Endothelial cell of umbilical vein (primary cell): Measurements from ENCODE around the gene MAP4K3. TPM values are rescaled to one million over a fixed set of nuclear protein-coding genes. Genes with fewer than 3 reads are reported as not detected.

Experiments
- BruUV-seq: library from RNA; stranded (reverse); fragments of 400-500 nt; replicated peaks from 2 replicates; lab custom pipeline; 2021; lab: Mats Ljungman, UMichigan
- CTCF ChIA-PET: fragments of 300-600, 350-600 bp; sonication (Branson Sonifier 250); formaldehyde crosslinking; loops from one replicate; lab custom pipeline; 2021; ENCODE audit warnings: antibody characterized with exemption, inconsistent platforms; lab: Charles Lee
- POLR2A ChIA-PET: fragments of 300-600, 350-600 bp; sonication (Branson Sonifier 250); formaldehyde crosslinking; loops from one replicate; lab custom pipeline; 2021; ENCODE audit warnings: antibody characterized with exemption, inconsistent platforms; lab: Charles Lee
- DNase-seq: peaks from one replicate; pipeline ENCODE4 v3.0.0-alpha.2; 2011; ENCODE audit warnings: low read depth, low spot score
- FAIRE-seq: peaks from 2 replicates; lab custom pipeline; 2011; peaks lifted over from hg19 to GRCh38; lab: Jason Lieb, UNC
- H2AFZ ChIP-seq: 2 replicates; pipeline ENCODE4 v1.6.0; 2012; ENCODE audit warnings: low read depth, low read length, control low read depth, inconsistent platforms
- H3K27ac ChIP-seq: 2 replicates; pipeline ENCODE4 v1.5.1; 2011; ENCODE audit warnings: low read depth, mild to moderate bottlenecking, control low read depth, low read length, moderate library complexity; ENCODE audit not compliant: insufficient read depth
- H3K27me3 ChIP-seq, 2 experiments: 2 replicates each; pipeline versions ENCODE4 v1.6.0 to v1.6.1; 2011; ENCODE audit warnings: low read length in 2 of 2, mixed read lengths in 1 of 2; ENCODE audit not compliant: control insufficient read depth in 2 of 2, insufficient read depth in 2 of 2
- H3K36me3 ChIP-seq, 2 experiments: 2 replicates in 1 of 2; 3 replicates in 1 of 2; pipeline ENCODE4 v1.5.1; 2011; ENCODE audit warnings: low read length in 2 of 2, mild to moderate bottlenecking in 1 of 2, moderate library complexity in 1 of 2; ENCODE audit not compliant: control insufficient read depth in 2 of 2, insufficient read depth in 2 of 2; ENCODE audit errors: extremely low read depth in 1 of 2
- H3K4me1 ChIP-seq: 3 replicates; pipeline ENCODE4 v1.5.1; 2011; ENCODE audit warnings: mild to moderate bottlenecking, low read length; ENCODE audit not compliant: control insufficient read depth, insufficient read depth; ENCODE audit errors: extremely low read depth
- H3K4me2 ChIP-seq: 2 replicates; pipeline ENCODE4 v1.6.1; 2011; ENCODE audit warnings: low read length, control low read depth, mixed read lengths; ENCODE audit not compliant: insufficient read depth
- H3K4me3 ChIP-seq, 3 experiments: fragments of 200-600 bp in 1 of 3; sonication (generic), shearing (Covaris generic) in 1 of 3; replicated peaks in 1 of 3; 2 replicates each; pipeline ENCODE4 v1.5.1; 2011 to 2016; ENCODE audit warnings: control low read depth in 3 of 3, low read length in 3 of 3, mild to moderate bottlenecking in 2 of 3, inconsistent platforms in 1 of 3, low read depth in 1 of 3, moderate library complexity in 1 of 3; ENCODE audit not compliant: insufficient read depth in 1 of 3
- H3K79me2 ChIP-seq: 2 replicates; pipeline ENCODE4 v1.6.0; 2012; ENCODE audit warnings: low read length, inconsistent platforms; ENCODE audit not compliant: control insufficient read depth, insufficient read depth
- H3K9ac ChIP-seq: replicated peaks from 2 replicates; pipeline ENCODE3; 2011; ENCODE audit warnings: low read length, control low read depth; ENCODE audit not compliant: insufficient read depth; ENCODE audit errors: extremely low read depth
- H3K9me1 ChIP-seq: replicated peaks from 3 replicates; pipeline ENCODE4 v1.6.0; 2011; ENCODE audit warnings: mild to moderate bottlenecking, low read length; ENCODE audit not compliant: control insufficient read depth, insufficient read depth; ENCODE audit errors: extremely low read depth
- H3K9me3 ChIP-seq: replicated peaks from 2 replicates; pipeline ENCODE4 v1.5.1; 2012; ENCODE audit warnings: low read length, inconsistent platforms; ENCODE audit not compliant: control insufficient read depth, insufficient read depth
- H4K20me1 ChIP-seq: replicated peaks from 2 replicates; pipeline ENCODE3; 2011; ENCODE audit warnings: mild to moderate bottlenecking, low read length; ENCODE audit not compliant: control insufficient read depth, insufficient read depth; ENCODE audit errors: extremely low read depth
- EZH2 ChIP-seq: IDR thresholded peaks from 2 replicates; pipeline ENCODE4 v1.6.1; 2012; ENCODE audit warnings: borderline replicate concordance, low read depth, mild to moderate bottlenecking, moderate library complexity, low read length, inconsistent platforms; ENCODE audit not compliant: severe bottlenecking
- FOS ChIP-seq: IDR thresholded peaks from 2 replicates; pipeline ENCODE4 v1.6.1; 2011; ENCODE audit warnings: mild to moderate bottlenecking, low read length, moderate library complexity, borderline replicate concordance; ENCODE audit not compliant: insufficient read depth
- GATA2 ChIP-seq: IDR thresholded peaks from 2 replicates; pipeline ENCODE4 v1.7.0; 2011; ENCODE audit warnings: low read depth, mild to moderate bottlenecking, moderate library complexity, mixed read lengths, low read length; ENCODE audit not compliant: insufficient read length, insufficient read depth
- JUN ChIP-seq: IDR thresholded peaks from 2 replicates; pipeline ENCODE4 v1.6.1; 2011; ENCODE audit warnings: borderline replicate concordance, low read depth; ENCODE audit not compliant: insufficient read length, insufficient read depth
- MAX ChIP-seq: IDR thresholded peaks from 2 replicates; pipeline ENCODE4 v1.6.1; 2011; ENCODE audit not compliant: insufficient read depth, insufficient read length
- MYC ChIP-seq: IDR thresholded peaks from one replicate; pipeline ENCODE4 v1.6.1; 2011; ENCODE audit warnings: mild to moderate bottlenecking, low read depth, low read length
- POLR2A ChIP-seq: IDR thresholded peaks from 2 replicates; pipeline ENCODE4 v1.6.1; 2012; ENCODE audit warnings: low read depth, mild to moderate bottlenecking, control low read depth, low read length
- POLR2AphosphoS5 ChIP-seq: IDR thresholded peaks from 2 replicates; pipeline ENCODE4 v1.6.1; 2012; ENCODE audit warnings: low read depth, mild to moderate bottlenecking, control low read depth, low read length, moderate library complexity; ENCODE audit not compliant: insufficient read depth
- dilution Hi-C: fragments of 300-500 bp; cut with MboI; formaldehyde crosslinking; loops from one replicate; pipeline ENCODE4 v1.15.0; 2019; ENCODE audit warnings: low sequenced_read_pairs; ENCODE audit not compliant: extremely low pct_ligation_motif_present
- intact Hi-C: fragments of 100-400 bp; cut with micrococcal nuclease; formaldehyde crosslinking; loops from one replicate; pipeline ENCODE4 v1.10.0; 2022
- polyA plus RNA-seq, 4 experiments: library from polyadenylated mRNA; depleted of rRNA in 3 of 4; stranded (reverse) in 3 of 4; unstranded in 1 of 4; fragments of >200 nt; gene quantifications; 2 replicates each; pipeline versions ENCODE4 v1.2.1 to v1.2.3, GENCODE V29; 2011 to 2012; ENCODE audit warnings: missing spikeins in 1 of 4
- total RNA-seq: library from RNA; stranded (reverse); gene quantifications from 2 replicates; pipeline ENCODE4 v1.2.3, GENCODE V29; 2021
- TF ChIP-seq, protein P1 (sequence below), 2 donors: IDR thresholded peaks; 1 replicate in 1 of 2; 2 replicates in 1 of 2; pipeline ENCODE4 v1.5.1; 2011; ENCODE audit warnings: low read length in 2 of 2, mild to moderate bottlenecking in 2 of 2, moderate library complexity in 2 of 2, control low read depth in 1 of 2, inconsistent platforms in 1 of 2, low read depth in 1 of 2; ENCODE audit not compliant: insufficient read depth in 1 of 2; ENCODE audit errors: extremely low read depth in 1 of 2

The MAP4K3 gene
- total and polyA plus RNA-seq, 2 donors (not counting 3 experiments of a cell fraction or from before 2014, with no cell fraction given) = 8.0 to 45.9 TPM

DNA sequence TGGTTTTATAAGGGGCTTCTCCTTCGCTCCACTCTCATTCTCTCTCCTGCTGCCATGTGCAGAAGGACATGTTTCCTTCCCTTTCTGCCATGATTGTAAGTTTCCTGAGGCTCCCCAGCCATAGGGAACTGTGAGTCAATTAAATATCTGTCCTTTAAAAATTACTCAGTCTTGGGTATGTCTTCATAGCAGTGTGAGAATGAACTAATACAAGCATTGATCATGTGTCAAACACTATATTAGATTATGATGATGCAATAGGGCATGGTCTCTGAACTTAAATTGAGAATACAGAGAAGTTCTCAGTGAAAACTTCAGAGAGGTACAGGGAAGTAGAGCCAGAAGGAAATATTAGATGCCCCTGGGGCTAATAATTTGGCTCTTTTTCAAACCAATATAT is 5.9 kb upstream of the MAP4K3 start:
- FAIRE-seq (no peak), DNase-seq (no peak)
- no peaks in the 10 kb centered on the region for H3K9me1 ChIP-seq
- dilution Hi-C loops = no loop called here
- H3K9me3 ChIP-seq = no peaks in the 10 kb centered on the region
- no peaks in the 10 kb centered on the region for H3K79me2 ChIP-seq
- H3K4me3 ChIP-seq = no peak overlapping the region
- ChIA-PET POLR2A (no interaction called here), CTCF (no interaction called here)
- peaks cover 17% of the 10 kb centered on the region for H3K4me1 ChIP-seq
- TF ChIP-seq MYC = no peak
- TF ChIP-seq POLR2AphosphoS5 = no peak
- TF ChIP-seq JUN = no peak
- TF ChIP-seq POLR2A = no peak
- TF ChIP-seq EZH2 = no peak
- TF ChIP-seq MAX = no peak
- TF ChIP-seq FOS = no peak
- TF ChIP-seq, protein P1, sequence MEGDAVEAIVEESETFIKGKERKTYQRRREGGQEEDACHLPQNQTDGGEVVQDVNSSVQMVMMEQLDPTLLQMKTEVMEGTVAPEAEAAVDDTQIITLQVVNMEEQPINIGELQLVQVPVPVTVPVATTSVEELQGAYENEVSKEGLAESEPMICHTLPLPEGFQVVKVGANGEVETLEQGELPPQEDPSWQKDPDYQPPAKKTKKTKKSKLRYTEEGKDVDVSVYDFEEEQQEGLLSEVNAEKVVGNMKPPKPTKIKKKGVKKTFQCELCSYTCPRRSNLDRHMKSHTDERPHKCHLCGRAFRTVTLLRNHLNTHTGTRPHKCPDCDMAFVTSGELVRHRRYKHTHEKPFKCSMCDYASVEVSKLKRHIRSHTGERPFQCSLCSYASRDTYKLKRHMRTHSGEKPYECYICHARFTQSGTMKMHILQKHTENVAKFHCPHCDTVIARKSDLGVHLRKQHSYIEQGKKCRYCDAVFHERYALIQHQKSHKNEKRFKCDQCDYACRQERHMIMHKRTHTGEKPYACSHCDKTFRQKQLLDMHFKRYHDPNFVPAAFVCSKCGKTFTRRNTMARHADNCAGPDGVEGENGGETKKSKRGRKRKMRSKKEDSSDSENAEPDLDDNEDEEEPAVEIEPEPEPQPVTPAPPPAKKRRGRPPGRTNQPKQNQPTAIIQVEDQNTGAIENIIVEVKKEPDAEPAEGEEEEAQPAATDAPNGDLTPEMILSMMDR (IDR thresholded peaks at IDR 0.05; ENCODE audit: extremely low read depth in 1 of 2, insufficient read depth in 1 of 2, low read depth in 1 of 2, low read length in 2 of 2) = no peak
- TF ChIP-seq GATA2 = no peak
- no peak overlapping the region for H3K9ac ChIP-seq
- no TSS peak for BruUV-seq
- no peaks in the 10 kb centered on the region for H3K27me3 ChIP-seq
- H3K27ac ChIP-seq = no peak overlapping the region
- no peaks in the 10 kb centered on the region for H3K36me3 ChIP-seq
- H2AFZ ChIP-seq = no peak overlapping the region
- H4K20me1 ChIP-seq = no peaks in the 10 kb centered on the region
- H3K4me2 ChIP-seq = no peak overlapping the region
- intact Hi-C loops = no loop called here
